Right cardiac atrium (tissue), 5 donors: ENCODE measurements around the gene PLEKHH1. TPM values are rescaled to one million over a fixed set of nuclear protein-coding genes. Genes with fewer than 3 reads are reported as not detected.
"Not testable (repeated sequence)": the region's sequence is repeated elsewhere in the genome, so short reads cannot be mapped to it uniquely, and the experiment has no call there.

Source experiments
- ATAC-seq, 2 donors: fragments of 200-7000 bp; cut with Tn5 transposase; one replicate each; pipeline versions ENCODE4 v1.8.0 to v1.9.1; 2020; ENCODE audit warnings: moderate library complexity in 2 of 2, mild to moderate bottlenecking in 1 of 2
- DNase-seq, 3 donors: peaks; one replicate each; pipeline ENCODE4 v3.0.0-alpha.2; 2020
- H3K27ac ChIP-seq: one replicate; pipeline ENCODE4 v1.5.1; 2013; ENCODE audit warnings: mild to moderate bottlenecking, low read length, control low read depth, moderate library complexity
- H3K27me3 ChIP-seq: one replicate; pipeline ENCODE4 v1.6.1; 2013; ENCODE audit not compliant: control insufficient read depth, insufficient read depth
- H3K4me1 ChIP-seq: one replicate; pipeline ENCODE4 v1.6.1; 2013; ENCODE audit warnings: low read length; ENCODE audit not compliant: control insufficient read depth, insufficient read depth
- H3K4me3 ChIP-seq: one replicate; pipeline ENCODE4 v1.5.1; 2013; ENCODE audit warnings: low read length, control low read depth
- H3K9me3 ChIP-seq: one replicate; pipeline ENCODE4 v1.6.1; 2013; ENCODE audit warnings: low read length; ENCODE audit not compliant: control insufficient read depth
- WGBS: extraction: QIAGEN DNeasy Blood & Tissue Kit; methylation state at CpG from one replicate; pipeline ENCODE4 v1.1.7; 2013; 5-methylcytosine and 5-hydroxymethylcytosine counted together
- intact Hi-C, 4 donors: fragments of 100-400 bp; cut with DNase I; formaldehyde crosslinking; loops; one replicate each; pipeline versions ENCODE4 v1.11.0 to v1.14.0; 2022 to 2023
- polyA plus RNA-seq: library from polyadenylated mRNA; stranded (reverse); fragments of 200-250 nt; gene quantifications from one replicate; pipeline ENCODE4 v1.2.3, GENCODE V29; 2013
- total RNA-seq, 4 donors: library from RNA; stranded (reverse); fragmentation: NEBNext Ultra II Directional; extraction: Animal tissue kit (Norgen Biotek cat#: 25700); gene quantifications; one replicate each; pipeline ENCODE4 v1.2.1, GENCODE V29; 2021
- donor health status: healthy with polysubstance abuse.
- donor health status: DM: no; HTN: yes; CAD: no.
- donor health status: DM: no; HTN: no; CAD: no.
- donor health status: DM: no; HTN: yes; CAD: no; lungs with severe emphysema.
- donor health status: DM: yes; HTN: yes; CAD: no.

PLEKHH1 gene
- total and polyA plus RNA-seq, 5 donors = 2.5 to 6.5 (median 4.0) TPM

DNA sequence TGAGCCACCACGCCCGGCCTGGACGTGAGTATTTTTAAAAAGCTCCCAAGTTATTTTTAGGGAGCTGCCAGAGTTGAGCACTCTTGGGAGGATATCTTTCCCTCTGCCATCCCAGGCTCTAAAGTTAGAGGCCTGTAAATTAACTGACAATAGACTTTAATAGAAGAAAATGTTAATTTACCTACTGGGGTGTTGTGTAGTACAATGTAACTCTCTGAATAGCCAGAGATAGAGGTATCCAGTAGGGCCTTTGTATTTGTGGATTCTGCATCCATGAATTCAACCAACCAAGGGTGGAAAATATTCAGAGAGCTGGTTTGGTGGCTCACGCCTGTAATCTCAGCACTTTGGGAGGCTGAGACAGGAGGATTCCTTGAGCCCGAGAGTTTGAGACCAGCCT is 74.6 kb downstream of the PLEKHH1 start:
- Histone ChIP-seq H3K27me3 (no peaks in the 10 kb centered on the region), H3K4me1 (no peaks in the 10 kb centered on the region), H3K4me3 (no peak overlapping the region), H3K9me3 (no peaks in the 10 kb centered on the region), H3K27ac (no peak overlapping the region)
- no peak for ATAC-seq
- DNase-seq = no peak
- WGBS = 90% methylated on average over 5 of the region's 5 CpGs
- intact Hi-C loops = no loop called here

DNA sequence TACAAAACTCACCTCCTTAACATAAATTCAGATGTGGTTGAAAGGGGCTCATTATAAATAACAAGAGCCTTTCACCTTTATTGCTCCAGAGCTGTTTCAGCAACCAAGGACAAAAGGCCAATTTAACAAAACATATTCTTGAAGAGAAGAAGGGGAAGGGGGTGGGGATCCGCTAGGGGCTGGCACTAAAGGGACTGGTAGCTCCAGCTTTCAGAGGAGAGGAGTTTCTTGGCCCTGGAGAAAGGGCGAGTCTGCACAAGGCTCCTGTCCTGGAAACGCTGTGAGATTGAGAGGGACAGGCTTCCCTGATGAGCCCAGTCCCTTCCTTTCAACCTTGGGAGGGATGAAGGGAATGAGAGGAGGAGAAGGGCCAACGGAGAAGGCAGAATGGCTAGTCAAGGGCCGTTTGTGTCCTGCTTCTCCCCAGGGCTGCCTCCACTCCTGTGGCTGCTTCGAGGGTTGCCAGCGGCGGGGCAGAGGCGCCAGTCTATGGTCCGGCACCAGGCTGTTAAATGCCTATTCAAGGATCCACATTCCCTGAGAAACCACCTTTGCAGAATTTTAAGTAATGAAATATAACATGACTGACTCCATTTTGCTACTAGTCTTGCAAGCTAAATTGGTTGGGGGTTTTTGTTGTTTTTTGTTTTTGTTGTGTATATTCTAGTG is 76.7 kb downstream of the PLEKHH1 start:
- no peaks in the 10 kb centered on the region for H3K27me3 ChIP-seq
- WGBS = 73% methylated on average over 10 of the region's 10 CpGs
- ATAC-seq (no peak), DNase-seq (no peak)
- no peak overlapping the region for H3K4me3 ChIP-seq
- no peaks in the 10 kb centered on the region for H3K4me1 ChIP-seq
- no peaks in the 10 kb centered on the region for H3K9me3 ChIP-seq
- H3K27ac ChIP-seq = no peak overlapping the region
- intact Hi-C loops = loop anchor here in 1 of 4 donors (10.0 kb wide), 1 partner anchor 95 kb away; the partner anchor contains the start of gene RDH12

DNA sequence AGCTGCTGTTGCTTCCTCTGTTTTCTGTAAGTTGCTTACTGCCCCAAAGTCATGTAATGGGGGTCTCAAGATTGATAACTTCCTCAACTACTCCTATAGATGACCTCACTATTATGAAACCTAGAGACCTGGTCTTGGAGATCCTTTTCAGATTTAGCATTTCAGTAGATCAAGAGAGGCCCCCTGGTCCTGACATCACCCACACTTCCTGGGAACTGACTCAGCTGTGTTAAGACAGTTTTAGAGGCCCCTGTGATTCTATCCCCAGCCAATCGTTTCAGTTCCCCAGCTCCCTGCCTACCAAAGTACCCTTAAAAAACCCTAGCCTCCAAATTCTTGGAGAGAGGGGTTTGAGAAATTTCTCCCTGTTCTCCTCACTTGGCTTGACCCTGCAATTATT is 77.4 kb downstream of the PLEKHH1 start:
- no peak overlapping the region for H3K4me3 ChIP-seq
- intact Hi-C loops = loop anchor here in 1 of 4 donors (10.0 kb wide), 1 partner anchor 94 kb away; the partner anchor contains the start of gene RDH12
- no peaks in the 10 kb centered on the region for H3K27me3 ChIP-seq
- no peak overlapping the region for H3K27ac ChIP-seq
- no peaks in the 10 kb centered on the region for H3K9me3 ChIP-seq
- ATAC-seq (no peak), DNase-seq (no peak)
- WGBS = 58% methylated on average over 1 of the region's 1 CpG
- no peaks in the 10 kb centered on the region for H3K4me1 ChIP-seq

DNA sequence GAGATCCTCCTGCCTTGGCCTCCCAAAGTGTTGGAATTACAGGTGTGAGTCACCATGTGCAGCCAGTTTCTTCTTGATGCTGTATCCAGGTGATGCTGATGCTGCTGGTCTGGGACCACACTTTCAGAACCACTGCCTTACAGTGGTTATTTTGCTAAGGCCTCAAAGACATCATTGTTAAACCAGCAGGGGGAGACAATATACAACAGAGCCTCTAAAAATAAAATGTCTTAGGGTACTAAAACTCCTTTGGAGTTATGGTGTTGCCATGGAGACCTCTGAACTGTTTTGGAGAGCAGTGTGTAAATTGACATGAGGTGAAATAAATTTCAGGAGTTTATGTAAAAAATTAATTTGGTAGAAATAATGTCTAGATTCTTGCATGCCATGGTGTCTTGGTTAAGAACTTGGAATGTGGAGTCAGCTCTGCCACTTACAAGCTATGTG is 85.5 kb downstream of the PLEKHH1 start:
- intact Hi-C loops = loop anchor here in 2 of 4 donors (2.0 to 10.0 kb wide), 3 partner anchors 48 to 86 kb away; partner anchors contain the start of gene RDH12 (in 1 of the 2)
- H3K27ac ChIP-seq = no peak overlapping the region
- H3K4me3 ChIP-seq = no peak overlapping the region
- H3K27me3 ChIP-seq = no peaks in the 10 kb centered on the region
- no peaks in the 10 kb centered on the region for H3K4me1 ChIP-seq
- H3K9me3 ChIP-seq = no peaks in the 10 kb centered on the region
- no peak for DNase-seq
- ATAC-seq = peak; percentile 69 to 72

DNA sequence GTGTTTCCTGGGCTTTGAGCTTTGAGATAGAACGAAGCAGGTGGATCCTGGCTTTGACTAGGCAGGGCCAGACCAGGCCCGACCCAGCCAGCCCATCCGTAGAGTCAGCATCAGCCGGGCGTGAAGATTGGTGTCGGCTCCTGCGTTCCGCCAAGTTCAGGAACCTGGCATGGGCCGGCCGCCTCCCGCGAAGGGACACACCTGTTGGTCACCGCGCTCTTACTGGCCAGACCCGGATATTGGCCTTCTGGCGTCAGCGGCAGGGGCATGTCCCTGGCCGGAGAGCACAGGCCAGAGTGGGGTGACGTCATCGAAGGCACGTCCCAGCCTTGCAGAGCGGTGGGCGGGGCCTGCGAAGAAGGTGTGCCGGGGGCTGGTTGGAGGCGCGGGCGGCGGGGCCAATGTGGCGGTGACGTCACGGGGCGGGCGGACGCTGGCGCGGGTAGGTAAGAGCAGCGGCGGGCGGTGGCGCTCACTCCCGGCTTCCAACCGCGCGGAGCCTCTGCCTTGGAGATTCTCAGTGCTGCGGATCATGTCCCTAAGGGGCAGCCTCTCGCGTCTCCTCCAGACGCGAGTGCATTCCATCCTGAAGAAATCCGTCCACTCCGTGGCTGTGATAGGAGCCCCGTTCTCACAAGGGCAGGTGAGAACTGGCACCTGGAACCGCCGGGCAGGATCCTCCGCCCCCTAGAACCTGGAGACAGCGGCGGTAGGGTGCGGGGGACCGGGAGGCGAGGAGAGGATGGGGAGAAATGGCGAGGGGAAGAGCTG is 86.5 kb downstream of the PLEKHH1 start, which contains the start of gene ARG2:
ARG2 (plus strand) TSS at position 475 of the 771 bp plus-strand sequence; CDS start at position 533, 58 bp downstream.
- H3K4me1 ChIP-seq = no peaks in the 10 kb centered on the region
- no peaks in the 10 kb centered on the region for H3K27me3 ChIP-seq
- H3K27ac ChIP-seq = no peak within 1 kb of the TSS
- peak; percentile 99 for ATAC-seq
- intact Hi-C loops = loop anchor here in 3 of 4 donors (2.0 to 10.0 kb wide), 4 partner anchors 47 to 85 kb away; partner anchors contain the start of gene RDH12 (in 1 of the 3)
- H3K9me3 ChIP-seq = no peaks in the 10 kb centered on the region
- DNase-seq = peak; percentile 98 to 99 (median 98)
- peak within 1 kb of the TSS; percentile 34 for H3K4me3 ChIP-seq
- WGBS = under 1% methylated on average over 62 of the region's 62 CpGs

DNA sequence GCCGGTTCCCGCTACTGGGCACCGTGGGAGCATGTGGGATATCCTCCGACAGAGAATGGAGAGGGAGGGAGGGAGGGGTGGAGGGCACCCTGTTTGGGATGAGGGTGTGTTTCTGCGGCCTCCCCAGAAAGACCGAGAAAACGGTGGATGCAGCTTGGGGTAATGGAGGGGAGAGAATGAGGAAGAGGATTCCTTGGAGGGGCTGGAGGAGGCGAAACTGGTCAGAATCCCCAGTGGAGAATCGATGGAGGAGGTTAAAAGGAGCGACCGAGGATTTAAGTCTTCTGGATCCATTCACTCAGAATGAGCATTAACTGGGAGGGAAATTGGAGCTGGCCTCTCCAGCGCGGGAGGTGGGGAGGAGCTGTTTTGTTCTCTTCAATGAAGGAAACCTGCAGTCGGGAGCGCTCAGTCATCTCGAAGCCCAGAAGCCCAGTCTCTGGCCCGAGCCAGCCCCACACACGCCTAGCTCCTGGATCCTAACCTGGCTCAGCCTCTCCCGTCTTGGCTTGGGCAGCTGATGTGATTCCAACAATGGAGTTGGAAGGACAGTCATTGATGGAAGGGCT is 87.2 kb downstream of the PLEKHH1 start:
- DNase-seq = peak in 1 of 3 donors; percentile 43

DNA sequence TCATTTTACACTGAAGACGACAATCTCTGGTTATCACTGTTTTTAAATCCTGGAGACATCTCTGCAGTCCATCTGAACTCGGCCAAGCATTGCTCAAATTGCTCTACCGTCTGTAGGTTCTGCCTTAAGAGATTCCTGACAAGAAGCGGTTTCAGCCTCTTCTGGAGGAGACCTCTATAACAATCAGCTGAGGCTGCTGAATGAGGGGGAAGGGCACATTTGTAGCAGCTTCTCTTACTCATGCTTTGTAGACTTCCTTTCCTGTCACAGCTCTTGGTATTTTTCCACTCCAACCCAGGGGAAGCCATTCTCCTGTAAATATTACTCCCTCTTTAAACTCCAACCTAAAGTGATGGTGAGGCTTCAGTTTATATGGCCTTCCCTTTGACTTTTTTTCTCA is 89.6 kb downstream of the PLEKHH1 start:
- H3K4me3 ChIP-seq = no peak overlapping the region
- H3K9me3 ChIP-seq = no peaks in the 10 kb centered on the region
- H3K4me1 ChIP-seq = no peaks in the 10 kb centered on the region
- WGBS = 35% methylated on average over 4 of the region's 4 CpGs
- ATAC-seq (no peak), DNase-seq (peak in 1 of 3 donors; percentile 18)
- no peak overlapping the region for H3K27ac ChIP-seq
- intact Hi-C loops = loop anchor here in 1 of 4 donors (5.0 kb wide), 1 partner anchor 45 kb away; no protein-coding TSS in a partner anchor
- no peaks in the 10 kb centered on the region for H3K27me3 ChIP-seq

More for the DNA sequence above, 87.2 kb downstream of the PLEKHH1 start:
- H3K9me3 ChIP-seq = no peaks in the 10 kb centered on the region
- WGBS = 5% methylated on average over 19 of the region's 19 CpGs
- H3K4me1 ChIP-seq = no peaks in the 10 kb centered on the region
- intact Hi-C loops = loop anchor here in 1 of 4 donors (5.0 kb wide), 1 partner anchor 47 kb away; no protein-coding TSS in a partner anchor
- H3K27me3 ChIP-seq = no peaks in the 10 kb centered on the region
- no peak for ATAC-seq
- no peak overlapping the region for H3K27ac ChIP-seq
- H3K4me3 ChIP-seq = peak overlapping the region; percentile 34

DNA sequence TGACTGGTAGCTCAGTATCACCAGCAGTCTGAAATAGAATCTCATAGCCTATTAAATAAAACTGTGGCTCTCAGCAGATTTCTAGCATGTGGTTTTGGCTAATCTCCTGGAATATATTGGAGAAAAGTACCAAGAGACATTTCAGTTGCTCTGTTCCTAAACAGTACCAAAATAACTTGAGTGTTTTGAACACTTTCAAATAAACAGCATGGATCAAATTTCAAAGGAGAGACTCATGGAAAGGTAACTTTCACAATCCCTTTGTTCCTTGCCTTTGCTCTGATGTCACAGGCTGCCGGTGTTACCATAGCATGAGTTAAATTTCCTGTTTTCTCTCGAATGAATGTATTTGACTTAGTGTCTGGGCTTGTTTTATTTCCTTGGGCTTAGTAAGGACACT is 90.0 kb downstream of the PLEKHH1 start:
- no peak for ATAC-seq
- 45% methylated on average over 2 of the region's 2 CpGs for WGBS
- intact Hi-C loops = loop anchor here in 1 of 4 donors (5.0 kb wide), 1 partner anchor 44 kb away; no protein-coding TSS in a partner anchor

DNA sequence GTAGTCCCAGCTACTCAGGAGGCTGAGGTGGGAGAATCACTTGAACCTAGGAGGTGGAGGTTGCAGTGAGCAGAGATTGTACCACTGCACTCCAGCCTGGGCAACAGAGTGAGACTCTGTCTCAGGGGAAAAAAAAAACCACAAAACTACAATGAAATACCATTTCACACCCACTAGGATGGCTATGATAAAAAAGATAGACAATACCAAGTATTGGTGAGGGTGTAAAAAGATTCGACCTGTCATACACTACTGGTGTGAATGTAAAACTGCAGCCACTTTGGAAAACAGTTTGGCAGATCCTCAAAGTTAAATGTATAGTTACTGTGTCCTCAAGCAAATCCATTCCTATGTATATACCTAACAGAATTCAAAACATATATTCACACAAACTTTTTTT is 93.0 kb downstream of the PLEKHH1 start:
- intact Hi-C loops, H3K9me3 ChIP-seq, ATAC-seq, H3K27me3 ChIP-seq, H3K27ac ChIP-seq, DNase-seq, H3K4me1 ChIP-seq, H3K4me3 ChIP-seq: not testable (repeated sequence)
- WGBS = 73% methylated on average over 1 of the region's 1 CpG

More for the DNA sequence above, 90.0 kb downstream of the PLEKHH1 start:
- no peaks in the 10 kb centered on the region for H3K4me1 ChIP-seq
- H3K27me3 ChIP-seq = no peaks in the 10 kb centered on the region
- H3K4me3 ChIP-seq = no peak overlapping the region
- H3K9me3 ChIP-seq = no peaks in the 10 kb centered on the region
- no peak for DNase-seq
- no peak overlapping the region for H3K27ac ChIP-seq

DNA sequence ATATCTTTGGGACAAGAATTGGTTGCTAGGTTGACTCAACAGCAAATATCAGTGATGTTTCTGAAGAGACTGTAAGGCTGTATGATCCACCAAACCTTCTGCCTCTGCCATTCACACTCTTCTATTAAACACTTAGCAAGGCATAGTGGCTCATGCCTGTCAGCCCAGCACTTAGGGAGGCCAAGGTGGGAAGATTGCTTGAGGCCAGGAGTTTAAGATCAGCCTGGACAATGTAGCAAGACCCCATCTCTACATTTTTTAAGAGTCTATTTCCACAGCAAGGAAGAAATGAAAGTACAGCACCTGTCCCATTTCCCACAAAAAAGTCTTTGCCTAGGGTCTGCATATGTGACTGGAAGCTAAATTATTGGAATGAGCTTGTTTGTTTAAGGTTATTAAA is 94.4 kb downstream of the PLEKHH1 start:
- DNase-seq (no peak), ATAC-seq (no peak)
- Histone ChIP-seq H3K27ac (no peak overlapping the region), H3K4me1 (no peaks in the 10 kb centered on the region), H3K27me3 (no peaks in the 10 kb centered on the region), H3K4me3 (no peak overlapping the region), H3K9me3 (no peaks in the 10 kb centered on the region)
- intact Hi-C loops = no loop called here
